Activated CD8-positive, alpha-beta memory T cell treated with anti-CD3 and anti-CD28 coated beads, Interleukin-2, amount 50 U/mL, for 48 hours (primary cell): ENCODE results near the gene SPDEF.

Experiments
- DNase-seq: peaks from one replicate; pipeline ENCODE4 v3.0.0-alpha.2; 2020

SPDEF gene

GRCh38 chr6:34512738-34513115 lies 43.4 kb downstream of the SPDEF start:
- no peak for DNase-seq

GRCh38 chr6:34511915-34512737 lies 44.0 kb downstream of the SPDEF start:
- DNase-seq: no peak

GRCh38 chr6:34511214-34511914 lies 44.8 kb downstream of the SPDEF start:
- DNase-seq: no peak

DNA sequence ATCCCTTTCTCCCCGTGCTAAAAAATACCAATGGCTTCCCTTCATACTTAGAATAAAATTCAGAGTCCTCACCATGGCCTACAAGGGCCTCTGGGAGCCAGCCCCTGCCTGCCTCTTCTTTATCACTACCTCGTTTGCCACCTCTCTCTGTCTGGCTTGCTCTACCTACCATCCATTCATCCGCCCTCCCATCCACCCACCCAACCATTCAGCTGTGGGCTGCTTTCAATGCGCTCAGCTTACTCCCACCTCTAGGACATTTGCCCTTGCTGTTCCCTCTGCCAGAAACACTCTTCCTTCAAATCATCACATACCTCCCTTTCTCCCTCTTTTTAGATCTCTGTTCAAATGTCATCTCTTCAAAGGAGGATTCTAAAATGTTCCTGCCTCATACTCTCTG lies 45.8 kb downstream of the SPDEF start:
- DNase-seq: no peak

GRCh38 chr6:34509782-34510181 lies 46.3 kb downstream of the SPDEF start:
- DNase-seq: no peak

GRCh38 chr6:34508425-34508824 lies 47.7 kb downstream of the SPDEF start:
- no peak for DNase-seq

DNA sequence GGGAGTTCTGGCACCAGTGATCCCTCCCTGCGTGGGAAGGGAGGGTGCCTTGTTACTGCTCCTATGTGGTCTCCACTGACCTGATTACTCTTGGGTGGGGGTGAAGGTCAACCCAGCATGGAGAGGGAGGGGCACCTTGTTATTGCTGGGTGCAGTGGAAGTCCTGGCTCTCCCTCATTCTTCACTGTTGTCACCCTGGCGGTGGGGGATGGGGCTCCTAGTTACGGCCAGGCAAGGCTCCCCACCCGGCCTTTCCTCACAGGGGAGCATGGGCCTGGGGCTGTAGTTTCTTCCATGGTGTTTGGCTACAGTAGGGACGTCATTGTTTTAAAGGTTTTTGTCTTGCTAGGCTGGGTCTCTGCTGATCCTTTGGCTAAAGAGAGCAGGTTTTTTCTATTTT lies 49.4 kb downstream of the SPDEF start:
- DNase-seq: no peak

DNA sequence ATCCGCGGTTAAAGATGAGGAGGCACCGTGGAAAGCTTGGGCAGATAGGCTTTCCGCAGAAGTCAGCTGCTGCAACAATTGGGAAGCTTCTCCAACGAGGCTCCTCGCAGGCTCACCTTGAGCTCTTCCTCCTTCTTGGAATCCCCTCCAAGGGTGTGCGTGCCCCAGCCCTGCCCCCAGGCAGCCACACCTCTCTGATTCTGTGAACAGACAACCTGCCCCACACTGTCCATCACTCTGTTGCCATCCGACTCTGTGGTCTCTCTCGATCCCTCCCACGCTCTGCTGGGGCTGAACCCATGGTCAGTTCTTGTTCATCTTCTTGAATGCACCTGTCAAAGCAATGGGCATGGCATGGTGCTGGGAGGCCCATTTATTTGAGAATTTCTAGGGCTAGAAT lies 58.7 kb downstream of the SPDEF start:
- no peak for DNase-seq

DNA sequence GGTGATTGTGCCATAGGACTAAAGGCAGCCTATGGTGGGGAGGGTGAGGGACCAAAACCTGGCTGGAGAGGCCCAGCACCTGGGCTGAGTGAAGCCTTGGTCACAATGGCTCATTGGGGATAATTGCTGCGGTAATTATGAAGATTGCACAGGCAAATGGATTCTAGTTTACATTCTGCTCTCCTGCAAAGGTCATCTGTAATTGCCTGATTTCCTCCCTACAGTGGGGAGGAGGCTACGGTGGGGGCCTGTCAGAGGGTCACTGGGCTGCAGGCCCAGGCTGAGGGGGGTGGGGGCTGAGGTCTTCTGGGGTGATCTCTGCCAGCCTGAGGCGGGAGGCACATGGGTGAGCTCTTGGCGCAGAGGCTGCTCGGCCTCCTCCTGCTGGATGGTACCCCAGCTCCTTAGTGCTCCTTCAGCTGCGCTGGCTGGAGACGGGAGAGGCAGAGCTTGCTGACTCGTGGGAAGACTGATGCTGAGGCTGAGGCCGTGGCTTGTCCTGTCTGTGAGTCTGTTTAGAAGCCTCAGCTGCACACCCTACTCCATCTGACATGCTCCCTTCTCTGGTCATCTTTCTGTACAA lies 59.9 kb downstream of the SPDEF start:
- DNase-seq: no peak

DNA sequence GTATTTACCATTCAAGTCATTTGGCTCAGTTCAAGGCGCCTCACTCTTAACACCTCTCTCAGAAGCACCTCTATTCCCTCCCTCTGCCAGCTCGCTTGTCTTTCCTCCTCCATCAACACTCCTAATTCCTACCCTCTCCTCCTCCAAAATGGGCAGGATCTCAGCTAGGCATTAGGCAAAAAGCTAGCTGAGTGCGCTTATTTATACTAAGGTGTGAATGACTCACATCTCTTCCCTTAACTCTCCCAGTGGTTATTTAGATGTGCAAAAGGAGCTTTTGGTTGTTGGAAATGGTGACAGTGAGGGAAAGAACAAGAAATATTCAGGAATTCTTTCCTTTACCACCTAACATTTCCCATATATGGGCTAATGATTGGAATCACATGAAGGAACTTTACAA lies 61.2 kb downstream of the SPDEF start:
- no peak for DNase-seq

DNA sequence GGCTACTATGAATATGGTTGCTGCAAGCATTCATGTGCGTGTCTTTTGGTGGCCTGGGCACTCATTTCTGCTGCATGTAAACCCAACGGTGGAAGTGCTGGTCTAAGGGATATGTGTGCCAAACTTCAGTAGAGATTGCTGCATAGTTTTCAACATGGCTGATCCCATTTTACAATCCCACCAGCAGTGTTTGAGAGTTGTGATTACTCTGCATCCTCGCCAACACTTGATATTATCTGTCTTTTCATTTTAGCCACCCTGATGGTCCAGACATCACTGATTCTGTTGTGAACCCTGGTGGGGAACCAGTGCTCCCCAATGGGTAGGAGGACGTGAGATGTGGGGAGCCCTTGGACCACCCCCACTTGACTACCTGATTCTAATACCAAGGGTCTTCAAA lies 62.8 kb downstream of the SPDEF start:
- DNase-seq: no peak

DNA sequence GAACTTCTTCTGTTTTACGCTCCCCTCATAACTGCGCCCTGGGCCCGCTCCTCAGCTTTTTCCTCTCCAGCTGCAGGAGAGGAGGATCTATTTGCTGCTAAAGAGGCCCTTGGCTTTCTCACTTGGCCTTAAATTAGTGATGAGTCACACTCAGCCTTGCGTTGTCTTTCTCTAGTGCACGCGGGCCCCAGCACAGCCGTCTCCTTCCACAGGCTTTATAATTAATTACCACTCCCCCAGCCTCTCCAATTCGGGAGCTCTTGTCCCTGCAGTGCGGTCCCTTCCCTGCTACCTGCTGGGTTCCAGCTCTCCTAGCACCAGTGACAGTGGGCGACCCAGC lies 65.1 kb downstream of the SPDEF start:
- DNase-seq: no peak

DNA sequence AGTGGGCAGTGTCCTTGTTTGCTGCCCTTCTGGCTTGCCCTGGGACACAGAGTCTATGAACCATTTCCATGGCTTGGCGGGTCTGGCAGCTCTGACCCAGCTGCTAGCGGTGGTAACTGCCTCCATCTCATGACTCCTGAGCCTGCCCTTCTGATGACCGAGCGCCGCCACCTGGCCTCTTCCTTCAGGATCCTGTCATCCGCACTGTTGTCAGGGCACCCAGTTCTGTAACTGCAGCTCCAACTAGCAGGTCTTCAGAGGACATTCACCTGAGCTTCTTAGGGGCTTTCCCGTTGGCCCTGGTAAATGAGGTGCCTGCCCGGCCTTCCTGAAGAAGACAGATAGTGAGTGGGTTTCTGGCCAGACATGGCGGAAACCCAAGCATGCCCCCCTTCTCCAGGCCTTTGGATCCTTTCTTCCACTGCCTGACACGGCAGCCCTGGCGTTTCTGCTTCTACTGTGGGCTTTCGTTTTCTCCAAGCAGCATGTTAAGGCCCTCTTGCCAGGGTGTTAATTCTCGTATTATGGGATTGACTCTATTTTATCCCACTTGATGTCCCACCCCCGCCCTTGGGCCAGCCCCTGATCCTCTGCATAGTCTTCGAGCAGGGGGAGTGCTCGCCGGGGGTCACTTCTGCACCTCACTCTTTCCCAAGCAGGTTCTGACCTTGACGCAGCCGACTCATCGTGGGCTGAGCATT lies 65.6 kb downstream of the SPDEF start:
- no peak for DNase-seq

DNA sequence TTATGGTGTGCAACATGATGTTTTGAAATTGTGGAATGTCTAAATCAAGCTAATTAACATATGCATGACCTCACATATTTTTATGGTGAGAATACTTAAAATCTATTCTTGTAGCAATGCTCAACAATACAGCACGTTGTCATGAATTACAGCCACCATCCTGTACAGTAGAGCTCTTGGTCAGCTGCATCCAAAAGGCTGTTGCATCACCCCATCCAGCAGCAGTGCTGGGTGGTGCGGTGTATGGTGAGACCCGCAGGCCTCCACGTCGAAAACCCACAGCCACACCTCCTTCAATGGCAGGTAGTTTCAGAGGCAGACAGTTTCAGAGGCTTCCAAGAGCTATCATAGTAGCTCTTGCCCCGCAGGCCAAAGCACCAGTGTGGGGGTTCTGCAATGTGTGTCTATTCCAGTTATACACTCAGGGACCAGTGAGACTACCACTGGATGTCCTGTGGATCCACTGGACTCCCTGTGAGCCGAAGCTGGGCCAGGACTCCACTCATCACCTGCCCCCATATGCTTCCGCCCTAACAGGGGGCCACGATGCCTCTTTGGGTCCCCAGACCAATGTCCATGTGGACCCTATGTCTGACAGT lies 66.8 kb downstream of the SPDEF start:
- no peak for DNase-seq
